Measurements from ENCODE around the gene HES2.

Gene HES2

DNA sequence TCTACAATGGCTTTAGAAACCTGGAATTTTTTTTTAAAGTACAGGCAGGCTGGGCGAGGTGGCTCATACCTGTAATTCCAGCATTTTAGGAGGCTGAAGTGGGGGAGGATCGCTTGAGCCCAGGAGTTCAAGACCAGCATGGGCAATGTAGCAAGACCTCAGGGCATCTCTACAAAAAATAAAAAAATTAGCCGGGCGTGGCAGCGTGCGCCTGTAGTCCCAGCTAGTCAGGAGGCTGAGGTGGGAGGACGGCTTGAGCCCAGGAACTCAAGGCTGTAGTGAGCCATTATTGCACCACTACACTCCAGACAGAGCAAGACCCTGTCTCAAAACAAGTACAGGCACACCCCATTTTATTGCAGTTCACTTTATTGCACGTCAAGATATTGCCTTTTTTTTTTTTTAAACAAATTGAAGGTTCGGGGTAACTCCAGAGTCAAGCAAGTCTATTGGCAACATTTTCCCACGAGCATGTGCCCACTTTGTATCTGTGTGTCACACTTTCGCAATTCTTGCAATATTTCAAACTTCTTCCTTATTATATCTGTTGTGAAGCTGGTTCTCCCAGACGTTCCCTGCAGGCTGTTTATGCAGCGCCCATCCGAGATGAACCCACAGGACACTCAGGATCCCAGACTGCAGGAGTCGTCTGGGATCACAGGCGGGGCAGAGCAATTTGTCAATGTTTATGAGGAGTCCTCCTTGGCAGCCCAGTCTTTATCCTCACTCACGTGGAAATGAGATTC is 4.7 kb downstream of the HES2 start:
- TF ChIP-seq ESRRG (CRISPR knock-in tag; IDR thresholded peaks at IDR 0.05) (no peak), TCF4 (CRISPR knock-in tag; IDR thresholded peaks at IDR 0.05; ENCODE audit: borderline replicate concordance) (no peak), ZNF565 (CRISPR knock-in tag; conservative IDR thresholded peaks at IDR 0.05; ENCODE audit: low read depth) (no peak), GLIS3 (CRISPR knock-in tag; IDR thresholded peaks at IDR 0.05) (no peak), ARNTL (CRISPR knock-in tag; IDR thresholded peaks at IDR 0.05; ENCODE audit: borderline replicate concordance, low read depth) (no peak), ZFP30 (CRISPR knock-in tag; IDR thresholded peaks at IDR 0.05) (no peak), BACH2 (CRISPR knock-in tag; IDR thresholded peaks at IDR 0.05; ENCODE audit: borderline replicate concordance) (no peak), CSDC2 (CRISPR knock-in tag; IDR thresholded peaks at IDR 0.05) (no peak)
- TF ChIP-seq, protein P1, sequence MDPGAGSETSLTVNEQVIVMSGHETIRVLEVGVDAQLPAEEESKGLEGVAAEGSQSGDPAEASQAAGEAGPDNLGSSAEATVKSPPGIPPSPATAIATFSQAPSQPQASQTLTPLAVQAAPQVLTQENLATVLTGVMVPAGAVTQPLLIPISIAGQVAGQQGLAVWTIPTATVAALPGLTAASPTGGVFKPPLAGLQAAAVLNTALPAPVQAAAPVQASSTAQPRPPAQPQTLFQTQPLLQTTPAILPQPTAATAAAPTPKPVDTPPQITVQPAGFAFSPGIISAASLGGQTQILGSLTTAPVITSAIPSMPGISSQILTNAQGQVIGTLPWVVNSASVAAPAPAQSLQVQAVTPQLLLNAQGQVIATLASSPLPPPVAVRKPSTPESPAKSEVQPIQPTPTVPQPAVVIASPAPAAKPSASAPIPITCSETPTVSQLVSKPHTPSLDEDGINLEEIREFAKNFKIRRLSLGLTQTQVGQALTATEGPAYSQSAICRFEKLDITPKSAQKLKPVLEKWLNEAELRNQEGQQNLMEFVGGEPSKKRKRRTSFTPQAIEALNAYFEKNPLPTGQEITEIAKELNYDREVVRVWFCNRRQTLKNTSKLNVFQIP (CRISPR knock-in tag; IDR thresholded peaks at IDR 0.05; ENCODE audit: borderline replicate concordance, low read depth), result no peak
- no peak for ATAC-seq

DNA sequence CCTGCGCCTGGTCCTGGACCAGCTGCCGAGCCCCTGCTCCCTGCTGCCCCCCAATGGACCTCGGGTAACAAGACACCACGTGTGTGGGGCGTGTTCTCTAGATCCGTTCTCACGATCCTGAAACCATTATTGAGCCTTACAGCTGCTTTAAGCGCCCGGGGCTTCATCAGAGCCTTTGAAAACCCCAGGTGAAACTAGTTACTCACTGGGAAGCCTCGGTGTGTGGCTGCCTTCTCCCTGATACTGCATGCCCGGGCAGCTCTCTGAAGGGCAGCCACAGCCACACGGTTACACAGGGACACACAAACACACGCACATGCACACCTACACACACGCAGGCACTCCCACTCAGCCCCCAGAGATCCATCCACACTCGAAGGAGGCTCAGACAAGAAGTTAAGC is 5.3 kb downstream of the HES2 start:
- ATAC-seq, result peak; percentile 90
- TF ChIP-seq ISL1 (CRISPR knock-in tag; IDR thresholded peaks at IDR 0.05) (no peak), ZNF70 (CRISPR knock-in tag; IDR thresholded peaks at IDR 0.05) (no peak), PATZ1 (CRISPR knock-in tag; IDR thresholded peaks at IDR 0.05; ENCODE audit: borderline replicate concordance) (no peak), TCF4 (CRISPR knock-in tag; IDR thresholded peaks at IDR 0.05; ENCODE audit: borderline replicate concordance) (no peak), OSR1 (CRISPR knock-in tag; IDR thresholded peaks at IDR 0.05) (no peak), ZFP30 (CRISPR knock-in tag; IDR thresholded peaks at IDR 0.05) (no peak), ZNF8 (CRISPR knock-in tag; IDR thresholded peaks at IDR 0.05) (no peak), PPARA (CRISPR knock-in tag; IDR thresholded peaks at IDR 0.05; ENCODE audit: borderline replicate concordance) (no peak)
- TF ChIP-seq, protein P1 (CRISPR knock-in tag; IDR thresholded peaks at IDR 0.05; ENCODE audit: borderline replicate concordance, low read depth), result no peak

GRCh38 chr1:6412896-6413295 is 6.8 kb downstream of the HES2 start:
- TF ChIP-seq TCF4 (CRISPR knock-in tag; IDR thresholded peaks at IDR 0.05; ENCODE audit: borderline replicate concordance), result no peak
- no peak for TF ChIP-seq ZNF565 (CRISPR knock-in tag; conservative IDR thresholded peaks at IDR 0.05; ENCODE audit: low read depth)
- no peak for TF ChIP-seq GLIS3 (CRISPR knock-in tag; IDR thresholded peaks at IDR 0.05)
- no peak for TF ChIP-seq ZFP30 (CRISPR knock-in tag; IDR thresholded peaks at IDR 0.05)
- TF ChIP-seq BACH2 (CRISPR knock-in tag; IDR thresholded peaks at IDR 0.05; ENCODE audit: borderline replicate concordance), result no peak
- TF ChIP-seq ZNF70 (CRISPR knock-in tag; IDR thresholded peaks at IDR 0.05), result no peak
- TF ChIP-seq CSDC2 (CRISPR knock-in tag; IDR thresholded peaks at IDR 0.05), result no peak
- no peak for TF ChIP-seq ARNTL (CRISPR knock-in tag; IDR thresholded peaks at IDR 0.05; ENCODE audit: borderline replicate concordance, low read depth)
- TF ChIP-seq ZNF8 (CRISPR knock-in tag; IDR thresholded peaks at IDR 0.05), result no peak
- TF ChIP-seq PPARA (CRISPR knock-in tag; IDR thresholded peaks at IDR 0.05; ENCODE audit: borderline replicate concordance), result no peak
- TF ChIP-seq, protein P2, sequence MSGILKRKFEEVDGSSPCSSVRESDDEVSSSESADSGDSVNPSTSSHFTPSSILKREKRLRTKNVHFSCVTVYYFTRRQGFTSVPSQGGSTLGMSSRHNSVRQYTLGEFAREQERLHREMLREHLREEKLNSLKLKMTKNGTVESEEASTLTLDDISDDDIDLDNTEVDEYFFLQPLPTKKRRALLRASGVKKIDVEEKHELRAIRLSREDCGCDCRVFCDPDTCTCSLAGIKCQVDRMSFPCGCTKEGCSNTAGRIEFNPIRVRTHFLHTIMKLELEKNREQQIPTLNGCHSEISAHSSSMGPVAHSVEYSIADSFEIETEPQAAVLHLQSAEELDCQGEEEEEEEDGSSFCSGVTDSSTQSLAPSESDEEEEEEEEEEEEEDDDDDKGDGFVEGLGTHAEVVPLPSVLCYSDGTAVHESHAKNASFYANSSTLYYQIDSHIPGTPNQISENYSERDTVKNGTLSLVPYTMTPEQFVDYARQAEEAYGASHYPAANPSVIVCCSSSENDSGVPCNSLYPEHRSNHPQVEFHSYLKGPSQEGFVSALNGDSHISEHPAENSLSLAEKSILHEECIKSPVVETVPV (CRISPR knock-in tag; IDR thresholded peaks at IDR 0.05), result no peak
- no peak for TF ChIP-seq ZC3H10 (CRISPR knock-in tag; IDR thresholded peaks at IDR 0.05)
- ATAC-seq, result no peak

DNA sequence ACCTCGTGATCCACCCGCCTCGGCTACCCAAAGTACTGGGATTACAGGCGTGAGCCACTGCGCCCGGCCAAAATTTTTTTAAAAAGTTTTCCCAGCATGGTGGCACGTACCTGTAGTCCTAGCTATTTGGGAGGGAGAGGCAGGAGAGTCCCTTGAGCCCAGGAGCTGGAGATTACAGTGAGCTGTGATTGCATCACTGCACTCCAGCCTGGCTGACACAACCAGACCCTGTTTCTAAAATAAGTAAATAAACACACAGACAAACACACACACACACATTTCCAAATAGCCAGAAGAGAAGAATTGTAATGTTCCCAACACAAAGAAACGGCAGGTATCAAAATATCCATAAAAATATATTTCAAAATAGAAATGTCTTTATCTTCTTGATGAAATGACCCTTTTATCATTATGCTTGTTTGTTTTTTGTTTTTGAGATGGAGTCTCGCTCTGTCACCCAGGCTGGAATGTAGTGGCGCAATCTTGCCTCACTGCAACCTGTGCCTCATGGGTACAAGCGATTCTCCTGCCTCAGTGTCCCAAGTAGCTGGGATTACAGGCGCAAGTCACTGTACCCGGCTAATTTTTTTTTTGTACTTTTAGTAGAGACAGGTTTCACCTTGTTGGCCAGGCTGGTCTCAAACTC is 9.3 kb downstream of the HES2 start:
- ATAC-seq, result no peak
- TF ChIP-seq, protein P1 (CRISPR knock-in tag; IDR thresholded peaks at IDR 0.05; ENCODE audit: borderline replicate concordance, low read depth), result no peak
- TF ChIP-seq, protein P3, sequence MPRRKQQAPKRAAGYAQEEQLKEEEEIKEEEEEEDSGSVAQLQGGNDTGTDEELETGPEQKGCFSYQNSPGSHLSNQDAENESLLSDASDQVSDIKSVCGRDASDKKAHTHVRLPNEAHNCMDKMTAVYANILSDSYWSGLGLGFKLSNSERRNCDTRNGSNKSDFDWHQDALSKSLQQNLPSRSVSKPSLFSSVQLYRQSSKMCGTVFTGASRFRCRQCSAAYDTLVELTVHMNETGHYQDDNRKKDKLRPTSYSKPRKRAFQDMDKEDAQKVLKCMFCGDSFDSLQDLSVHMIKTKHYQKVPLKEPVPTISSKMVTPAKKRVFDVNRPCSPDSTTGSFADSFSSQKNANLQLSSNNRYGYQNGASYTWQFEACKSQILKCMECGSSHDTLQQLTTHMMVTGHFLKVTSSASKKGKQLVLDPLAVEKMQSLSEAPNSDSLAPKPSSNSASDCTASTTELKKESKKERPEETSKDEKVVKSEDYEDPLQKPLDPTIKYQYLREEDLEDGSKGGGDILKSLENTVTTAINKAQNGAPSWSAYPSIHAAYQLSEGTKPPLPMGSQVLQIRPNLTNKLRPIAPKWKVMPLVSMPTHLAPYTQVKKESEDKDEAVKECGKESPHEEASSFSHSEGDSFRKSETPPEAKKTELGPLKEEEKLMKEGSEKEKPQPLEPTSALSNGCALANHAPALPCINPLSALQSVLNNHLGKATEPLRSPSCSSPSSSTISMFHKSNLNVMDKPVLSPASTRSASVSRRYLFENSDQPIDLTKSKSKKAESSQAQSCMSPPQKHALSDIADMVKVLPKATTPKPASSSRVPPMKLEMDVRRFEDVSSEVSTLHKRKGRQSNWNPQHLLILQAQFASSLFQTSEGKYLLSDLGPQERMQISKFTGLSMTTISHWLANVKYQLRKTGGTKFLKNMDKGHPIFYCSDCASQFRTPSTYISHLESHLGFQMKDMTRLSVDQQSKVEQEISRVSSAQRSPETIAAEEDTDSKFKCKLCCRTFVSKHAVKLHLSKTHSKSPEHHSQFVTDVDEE (CRISPR knock-in tag; IDR thresholded peaks at IDR 0.05), result no peak
- no peak for TF ChIP-seq SNAI2 (CRISPR knock-in tag; IDR thresholded peaks at IDR 0.05)
- no peak for TF ChIP-seq CSDC2 (CRISPR knock-in tag; IDR thresholded peaks at IDR 0.05)
- no peak for TF ChIP-seq BACH2 (CRISPR knock-in tag; IDR thresholded peaks at IDR 0.05; ENCODE audit: borderline replicate concordance)
- TF ChIP-seq ZC3H10 (CRISPR knock-in tag; IDR thresholded peaks at IDR 0.05), result no peak
- no peak for TF ChIP-seq GLIS3 (CRISPR knock-in tag; IDR thresholded peaks at IDR 0.05)
- TF ChIP-seq ZFP3 (CRISPR knock-in tag; IDR thresholded peaks at IDR 0.05), result no peak
- TF ChIP-seq ISL1 (CRISPR knock-in tag; IDR thresholded peaks at IDR 0.05), result no peak
- TF ChIP-seq ZFP30 (CRISPR knock-in tag; IDR thresholded peaks at IDR 0.05), result no peak
- no peak for TF ChIP-seq ARNTL (CRISPR knock-in tag; IDR thresholded peaks at IDR 0.05; ENCODE audit: borderline replicate concordance, low read depth)
- TF ChIP-seq ZNF70 (CRISPR knock-in tag; IDR thresholded peaks at IDR 0.05), result no peak
- no peak for TF ChIP-seq ZNF565 (CRISPR knock-in tag; conservative IDR thresholded peaks at IDR 0.05; ENCODE audit: low read depth)
- TF ChIP-seq TCF4 (CRISPR knock-in tag; IDR thresholded peaks at IDR 0.05; ENCODE audit: borderline replicate concordance), result no peak

Data from SK-N-SH treated with all-trans-retinoic acid at 6 μM for 48 hours (cell line).